HG02943 (cell line): ENCODE measurements around the gene PPIA.
"Not testable (repeated sequence)": the region's sequence is repeated elsewhere in the genome, so short reads cannot be mapped to it uniquely, and the experiment has no call there.

Experiments
- ATAC-seq: cut with Tn5 transposase; IDR thresholded peaks from one replicate; pipeline ENCODE4 v1.9.1; 2021; ENCODE audit warnings: mild to moderate bottlenecking, low read depth, moderate library complexity; ENCODE audit not compliant: unreplicated experiment

PPIA gene

GRCh38 chr7:44814919-44815318 lies 18.4 kb downstream of the PPIA start:
- no peak for ATAC-seq

- ATAC-seq = no peak
These were observed 22.8 kb downstream of the PPIA start for GRCh38 chr7:44819292-44819691.

- no peak for ATAC-seq
These were observed 26.8 kb downstream of the PPIA start for GRCh38 chr7:44823255-44823781.

GRCh38 chr7:44824894-44825526 lies 28.5 kb downstream of the PPIA start:
- ATAC-seq = no peak

GRCh38 chr7:44827567-44827966 lies 31.1 kb downstream of the PPIA start:
- no peak for ATAC-seq

GRCh38 chr7:44838751-44839150 lies 42.3 kb downstream of the PPIA start:
- no peak for ATAC-seq

- not testable (repeated sequence) for ATAC-seq
These were observed 46.2 kb downstream of the PPIA start for GRCh38 chr7:44842675-44843074.

- not testable (repeated sequence) for ATAC-seq
These were observed 47.0 kb downstream of the PPIA start for GRCh38 chr7:44843440-44843839.

- no peak for ATAC-seq
These were observed 49.0 kb downstream of the PPIA start for GRCh38 chr7:44845451-44845850.

GRCh38 chr7:44846390-44846789 lies 49.9 kb downstream of the PPIA start:
- ATAC-seq = not testable (repeated sequence)

- peak; percentile 5 for ATAC-seq
These were observed 50.5 kb downstream of the PPIA start for GRCh38 chr7:44846816-44847508.

- peak; percentile 59 for ATAC-seq
These were observed 51.0 kb downstream of the PPIA start for GRCh38 chr7:44847509-44847919.

- ATAC-seq = peak; percentile 82
These were observed 51.6 kb downstream of the PPIA start, which contains the start of gene H2AZ2 for GRCh38 chr7:44847920-44848634. Gene H2AZ2 (minus strand): TSS chr7:44848087. CDS start chr7:44847971, 116 bp downstream.

- no peak for ATAC-seq
These were observed 52.9 kb downstream of the PPIA start for GRCh38 chr7:44849259-44849884.

- no peak for ATAC-seq
These were observed 53.5 kb downstream of the PPIA start for GRCh38 chr7:44849885-44850544.

- ATAC-seq = no peak
These were observed 56.1 kb downstream of the PPIA start for GRCh38 chr7:44852590-44852989.
